WTC11 (cell line): Measurements from ENCODE around the gene GABRG3.

Experiments
- CREB1 ChIP-seq: sonication (generic); formaldehyde crosslinking; IDR thresholded peaks from 2 replicates; pipeline ENCODE4 v1.8.0; 2023; ENCODE audit warnings: mild to moderate bottlenecking, missing genetic modification reagents
- TF ChIP-seq, protein P1 (sequence below): fragments of 200-600 bp; IDR thresholded peaks from 2 replicates; pipeline ENCODE4 v1.8.0; 2022; ENCODE audit warnings: antibody characterized with exemption

DNA sequence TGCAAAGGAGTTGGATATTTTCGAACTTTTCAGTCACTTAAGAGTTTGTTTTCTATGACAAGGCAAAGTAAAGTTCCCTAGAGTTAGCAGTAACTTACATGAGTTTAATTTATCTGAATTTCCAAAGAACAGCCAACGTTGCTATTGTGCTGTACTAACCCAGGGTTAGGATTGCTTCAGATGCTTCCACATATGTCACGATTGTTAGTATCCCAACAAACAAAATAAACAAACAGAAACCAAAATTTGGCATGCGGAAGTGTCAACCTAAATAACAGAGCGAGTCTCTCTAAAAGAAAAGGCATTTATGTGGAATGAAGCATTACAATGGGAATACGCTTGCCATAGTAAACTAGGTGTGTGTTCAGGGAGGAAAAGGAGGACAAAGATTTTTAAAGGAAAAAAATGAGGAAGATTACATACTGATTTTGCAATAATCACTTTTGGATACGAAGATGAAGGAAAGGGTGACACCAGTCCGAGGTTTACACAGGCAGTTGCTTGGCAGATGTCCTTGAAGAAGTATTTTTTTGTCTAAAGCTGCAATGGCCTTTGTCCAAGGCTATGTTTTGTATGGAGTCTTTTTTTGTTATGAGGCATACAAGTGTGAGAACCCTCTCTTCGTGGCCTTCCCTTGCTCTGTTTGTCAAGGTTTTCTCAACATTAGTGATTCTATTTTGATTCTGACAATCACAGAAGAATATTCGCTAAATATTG, 267.9 kb downstream of the GABRG3 start:
- no peak for TF ChIP-seq CREB1 (CRISPR knock-in tag)
- TF ChIP-seq, protein P1, sequence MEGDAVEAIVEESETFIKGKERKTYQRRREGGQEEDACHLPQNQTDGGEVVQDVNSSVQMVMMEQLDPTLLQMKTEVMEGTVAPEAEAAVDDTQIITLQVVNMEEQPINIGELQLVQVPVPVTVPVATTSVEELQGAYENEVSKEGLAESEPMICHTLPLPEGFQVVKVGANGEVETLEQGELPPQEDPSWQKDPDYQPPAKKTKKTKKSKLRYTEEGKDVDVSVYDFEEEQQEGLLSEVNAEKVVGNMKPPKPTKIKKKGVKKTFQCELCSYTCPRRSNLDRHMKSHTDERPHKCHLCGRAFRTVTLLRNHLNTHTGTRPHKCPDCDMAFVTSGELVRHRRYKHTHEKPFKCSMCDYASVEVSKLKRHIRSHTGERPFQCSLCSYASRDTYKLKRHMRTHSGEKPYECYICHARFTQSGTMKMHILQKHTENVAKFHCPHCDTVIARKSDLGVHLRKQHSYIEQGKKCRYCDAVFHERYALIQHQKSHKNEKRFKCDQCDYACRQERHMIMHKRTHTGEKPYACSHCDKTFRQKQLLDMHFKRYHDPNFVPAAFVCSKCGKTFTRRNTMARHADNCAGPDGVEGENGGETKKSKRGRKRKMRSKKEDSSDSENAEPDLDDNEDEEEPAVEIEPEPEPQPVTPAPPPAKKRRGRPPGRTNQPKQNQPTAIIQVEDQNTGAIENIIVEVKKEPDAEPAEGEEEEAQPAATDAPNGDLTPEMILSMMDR, result no peak
